K562 (cell line): ENCODE results near the gene AFF3. TPM values are rescaled to one million over a fixed set of nuclear protein-coding genes. Genes with fewer than 3 reads are reported as not detected.
A peak's percentile ranks its signal among the peaks of the same experiment; 100 is the strongest.

ENCODE experiments used
- ATAC-seq: fragments of 200-7000 bp; cut with Tn5 transposase; 3 replicates; pipeline ENCODE4 v1.9.1; 2020; ENCODE audit warnings: moderate library complexity
- BruUV-seq: library from RNA; stranded (reverse); fragments of 400-500 nt; replicated peaks from 2 replicates; lab custom pipeline; 2021; lab: Mats Ljungman, UMichigan
- CTCF ChIA-PET: fragments of 300-600 bp; formaldehyde crosslinking; extraction: SDS; loops from one replicate; lab custom pipeline; 2021; ENCODE audit warnings: low intra/inter-chr PET ratio; lab: Yijun Ruan, JAX
- POLR2A ChIA-PET: fragments of 300-600, 350-650 bp; sonication (Branson Sonifier 250); formaldehyde crosslinking; extraction: SDS; loops from one replicate; lab custom pipeline; 2021; ENCODE audit warnings: antibody characterized with exemption, inconsistent platforms; lab: Yijun Ruan, JAX
- DNase-seq, 4 experiments: peaks; one replicate each; pipeline versions ENCODE4 v3.0.0 to v3.0.0-alpha.2; 2011 to 2018; ENCODE audit warnings: low spot score in 3 of 4, mixed read lengths in 3 of 4; ENCODE audit errors: extremely low read depth in 1 of 4
- FAIRE-seq: peaks from 2 replicates; lab custom pipeline; 2011; peaks lifted over from hg19 to GRCh38; lab: Jason Lieb, UNC
- H2AFZ ChIP-seq: 2 replicates; pipeline ENCODE4 v1.6.0; 2011; ENCODE audit warnings: low read depth, low read length, control low read depth, inconsistent platforms
- H3K27ac ChIP-seq: fragments of 200-600 bp; 3 replicates; pipeline ENCODE4 v1.8.0; 2011; ENCODE audit warnings: low read depth, mild to moderate bottlenecking, control low read depth, inconsistent platforms, low read length, moderate library complexity, mixed read lengths; ENCODE audit errors: extremely low read depth
- H3K27me3 ChIP-seq, 2 experiments: fragments of 300-600 bp in 1 of 2; 2 replicates in 1 of 2; 3 replicates in 1 of 2; pipeline versions ENCODE4 v1.6.0 to v1.8.0; 2011; ENCODE audit warnings: inconsistent platforms in 2 of 2, low read length in 2 of 2, mild to moderate bottlenecking in 1 of 2, mixed read lengths in 1 of 2, moderate library complexity in 1 of 2; ENCODE audit not compliant: control insufficient read depth in 2 of 2, insufficient read depth in 2 of 2
- H3K36me3 ChIP-seq: fragments of 300-600 bp; 3 replicates; pipeline ENCODE4 v1.8.0; 2011; ENCODE audit warnings: mild to moderate bottlenecking, low read length, inconsistent platforms; ENCODE audit not compliant: control insufficient read depth, insufficient read depth
- H3K4me1 ChIP-seq, 2 experiments: fragments of 200-600 bp in 1 of 2; replicated peaks in 1 of 2; 2 replicates in 1 of 2; 3 replicates in 1 of 2; pipeline versions ENCODE4 v1.5.1 to v1.8.0; 2011; ENCODE audit warnings: inconsistent platforms in 2 of 2, low read length in 2 of 2, mild to moderate bottlenecking in 1 of 2, mixed read lengths in 1 of 2, moderate library complexity in 1 of 2; ENCODE audit not compliant: control insufficient read depth in 2 of 2, insufficient read depth in 2 of 2
- H3K4me2 ChIP-seq: 2 replicates; pipeline ENCODE4 v1.6.1; 2011; ENCODE audit warnings: low read length, control low read depth, inconsistent platforms, mixed read lengths; ENCODE audit not compliant: insufficient read depth
- H3K4me3 ChIP-seq: fragments of 200-600 bp; sonication (generic), shearing (Covaris generic); 2 replicates; pipeline ENCODE4 v1.5.1; 2016; ENCODE audit warnings: control low read depth, inconsistent platforms
- H3K79me2 ChIP-seq: fragments of 200-600 bp; 3 replicates; pipeline ENCODE4 v1.8.0; 2011; ENCODE audit warnings: low read length, inconsistent platforms; ENCODE audit not compliant: control insufficient read depth, insufficient read depth
- H3K9ac ChIP-seq, 2 experiments: 2 replicates each; pipeline versions ENCODE4 v1.6.0 to v1.6.1; 2011; ENCODE audit warnings: low read depth in 2 of 2, low read length in 2 of 2, control low read depth in 1 of 2, inconsistent platforms in 1 of 2, mild to moderate bottlenecking in 1 of 2, mixed read lengths in 1 of 2; ENCODE audit not compliant: insufficient read depth in 1 of 2
- H3K9me1 ChIP-seq: one replicate; pipeline ENCODE4 v1.6.0; 2011; ENCODE audit warnings: inconsistent platforms, mild to moderate bottlenecking, low read length, moderate library complexity; ENCODE audit not compliant: control insufficient read depth, insufficient read depth
- H3K9me3 ChIP-seq: replicated peaks from 2 replicates; pipeline ENCODE4 v1.5.1; 2011; ENCODE audit warnings: low read depth, low read length, inconsistent platforms; ENCODE audit not compliant: control insufficient read depth, insufficient read depth
- H4K20me1 ChIP-seq: replicated peaks from 2 replicates; pipeline ENCODE4 v1.6.1; 2011; ENCODE audit warnings: low read length, inconsistent platforms, mixed read lengths; ENCODE audit not compliant: control insufficient read depth, insufficient read depth
- CREM ChIP-seq: IDR thresholded peaks from 2 replicates; pipeline ENCODE4 v1.6.1; 2014; ENCODE audit warnings: antibody characterized with exemption, low read depth
- DEAF1 ChIP-seq: fragments of 450-650 bp; formaldehyde crosslinking; IDR thresholded peaks from 2 replicates; pipeline ENCODE4 v1.4.0; 2020; ENCODE audit warnings: mild to moderate bottlenecking, moderate library complexity
- IFI16 ChIP-seq: fragments of 250-450 bp; sonication (Bioruptor Pico); IDR thresholded peaks from 2 replicates; pipeline ENCODE4 v2.1.2; 2022; ENCODE audit warnings: mild to moderate bottlenecking, inconsistent platforms
- PCBP1 ChIP-seq: fragments of 200-400 bp; formaldehyde crosslinking; IDR thresholded peaks from 2 replicates; pipeline ENCODE4 v1.6.1; 2018; ENCODE audit warnings: mild to moderate bottlenecking, low read depth, low read length; ENCODE audit not compliant: poor library complexity, severe bottlenecking
- RAD21 ChIP-seq, 2 experiments: fragments of 250-450 bp in 1 of 2; fragments of 450-650 bp in 1 of 2; sonication (Bioruptor Pico) in 1 of 2; formaldehyde crosslinking in 1 of 2; IDR thresholded peaks in 1 of 2; conservative IDR thresholded peaks in 1 of 2; 2 replicates each; pipeline versions ENCODE4 v1.4.0 to v1.8.0; 2020 to 2022; ENCODE audit warnings: mild to moderate bottlenecking in 2 of 2, moderate library complexity in 1 of 2
- RCOR1 ChIP-seq, 2 experiments: IDR thresholded peaks; 2 replicates each; pipeline ENCODE4 v1.6.1; 2012; ENCODE audit warnings: low read depth in 2 of 2, low read length in 2 of 2, borderline replicate concordance in 1 of 2, improper control_type of control experiment in 1 of 2
- SMC3 ChIP-seq: conservative IDR thresholded peaks from 2 replicates; pipeline ENCODE4 v1.6.1; 2011; ENCODE audit warnings: low read depth, low read length, improper control_type of control experiment; ENCODE audit not compliant: insufficient read depth
- ZBTB7A ChIP-seq: IDR thresholded peaks from 2 replicates; pipeline ENCODE4 v1.6.1; 2011; ENCODE audit warnings: low read depth, mild to moderate bottlenecking, low read length, moderate library complexity, borderline replicate concordance; ENCODE audit not compliant: control insufficient read depth
- ZNF239 ChIP-seq: fragments of 250-450 bp; sonication (Bioruptor Pico); IDR thresholded peaks from 2 replicates; pipeline ENCODE4 v1.4.0; 2020; ENCODE audit warnings: mild to moderate bottlenecking
- ZNF280B ChIP-seq: fragments of 250-450 bp; sonication (Bioruptor Pico); IDR thresholded peaks from 2 replicates; pipeline ENCODE4 v1.5.1; 2021; ENCODE audit warnings: mild to moderate bottlenecking
- ZNF384 ChIP-seq: IDR thresholded peaks from 2 replicates; pipeline ENCODE4 v1.6.1; 2012; ENCODE audit warnings: low read depth, low read length, improper control_type of control experiment
- ZNF764 ChIP-seq: fragments of 250-450 bp; sonication (Bioruptor Pico); IDR thresholded peaks from 2 replicates; pipeline ENCODE4 v1.4.0; 2020; ENCODE audit warnings: low read depth, mild to moderate bottlenecking, moderate library complexity
- WGBS: fragments of 100-300 bp; shearing (Covaris generic); methylation state at CpG from one replicate; pipeline ENCODE4 v1.1.6; 2016; ENCODE audit warnings: low coverage, mixed read lengths; ENCODE audit not compliant: insufficient coverage; ENCODE audit errors: missing lambda C conversion rate; 5-methylcytosine and 5-hydroxymethylcytosine counted together
- in situ Hi-C: fragments of 300-500 bp; cut with MboI; formaldehyde crosslinking; loops from 4 replicates; pipeline ENCODE4 v1.15.0; 2018; ENCODE audit warnings: inconsistent platforms, mixed read lengths
- intact Hi-C: fragments of 100-400 bp; cut with micrococcal nuclease; formaldehyde crosslinking; loops from 2 replicates; pipeline ENCODE4 v1.14.2; 2022
- polyA plus RNA-seq, 8 experiments: library from polyadenylated mRNA; depleted of rRNA in 4 of 8; stranded (reverse) in 5 of 8; unstranded in 3 of 8; fragments of >200 nt; fragmentation: Nextera tagmentation in 2 of 8; fragmentation: Illumina TruSeq in 1 of 8; extraction: Ambion mirVana in 2 of 8; extraction: Trizol in 1 of 8; gene quantifications; 2 replicates each; pipeline versions ENCODE4 v1.2.1 to v1.2.3, GENCODE V29; 2011 to 2014; ENCODE audit warnings: inconsistent platforms in 1 of 8, missing spikeins in 1 of 8
- total RNA-seq, 7 experiments: library from RNA; depleted of rRNA in 6 of 7; stranded (reverse); fragments of >200 nt in 6 of 7; fragmentation: Illumina TruSeq in 2 of 7; extraction: Trizol in 2 of 7; gene quantifications; 2 replicates each; pipeline versions ENCODE4 v1.2.1 to v1.2.3, GENCODE V29; 2011 to 2021; ENCODE audit warnings: low replicate concordance in 1 of 7
- TF ChIP-seq, protein P1 (sequence below): fragments of 150-350 bp; conservative IDR thresholded peaks from 2 replicates; pipeline ENCODE4 v1.6.1; 2014; ENCODE audit warnings: low read length

AFF3 gene
- total and polyA plus RNA-seq, 9 of the 15 experiments (the other 6 are each of a cell fraction or from before 2014, with no cell fraction given) = 0.02 to 0.11 TPM; not detected in 7

DNA sequence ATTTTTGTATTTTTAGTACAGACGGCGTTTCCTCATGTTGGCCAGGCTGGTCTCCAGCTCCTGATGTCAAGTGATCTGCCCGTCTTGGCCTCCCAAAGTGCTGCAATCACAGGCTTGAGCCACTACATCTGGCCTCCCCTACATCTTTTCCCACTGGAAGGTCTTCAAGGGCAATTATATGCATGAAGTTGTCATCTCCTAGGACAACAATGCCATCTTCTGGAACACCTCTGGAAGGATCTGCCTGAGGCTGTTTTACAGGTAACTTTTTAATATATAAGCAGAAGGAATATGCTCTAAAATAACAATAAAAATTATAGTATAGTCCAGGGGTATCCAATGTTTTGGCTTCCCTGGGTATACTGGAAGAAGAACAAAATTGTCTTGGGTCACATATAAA lies 321.4 kb downstream of the AFF3 start:
- DNase-seq = peak in 1 of 4 experiments; percentile 45
- in situ Hi-C loops = loop anchor here (25.0 kb wide), 1 partner anchor 259 kb away; no protein-coding TSS in a partner anchor
- CTCF ChIA-PET = interaction anchor here (0.6 to 1.1 kb wide), 2 partner anchors 262 to 264 kb away, joined by 3 read pairs; no protein-coding TSS in a partner anchor
- TF ChIP-seq IFI16 (CRISPR knock-in tag) (no peak), ZBTB7A (no peak), DEAF1 (CRISPR knock-in tag) (peak; percentile 34; the same call in 1 of the 2 replicates), ZNF764 (CRISPR knock-in tag) (no peak), RCOR1 (IDR thresholded peaks at IDR 0.05; ENCODE audit: borderline replicate concordance in 1 of 2, low read depth in 2 of 2, low read length in 2 of 2) (no peak), CREM (no peak), ZNF239 (no peak), PCBP1 (no peak), ZNF280B (no peak), SMC3 (0 out of 2 replicates have a peak, but pooled peaks have one; percentile 11), RAD21 (CRISPR knock-in tag; conservative IDR thresholded peaks at IDR 0.05 in 1 of 2, IDR thresholded peaks at IDR 0.05 in 1 of 2) (peak; percentile 64 to 79), ZNF384 (no peak)
- TF ChIP-seq, protein P1, sequence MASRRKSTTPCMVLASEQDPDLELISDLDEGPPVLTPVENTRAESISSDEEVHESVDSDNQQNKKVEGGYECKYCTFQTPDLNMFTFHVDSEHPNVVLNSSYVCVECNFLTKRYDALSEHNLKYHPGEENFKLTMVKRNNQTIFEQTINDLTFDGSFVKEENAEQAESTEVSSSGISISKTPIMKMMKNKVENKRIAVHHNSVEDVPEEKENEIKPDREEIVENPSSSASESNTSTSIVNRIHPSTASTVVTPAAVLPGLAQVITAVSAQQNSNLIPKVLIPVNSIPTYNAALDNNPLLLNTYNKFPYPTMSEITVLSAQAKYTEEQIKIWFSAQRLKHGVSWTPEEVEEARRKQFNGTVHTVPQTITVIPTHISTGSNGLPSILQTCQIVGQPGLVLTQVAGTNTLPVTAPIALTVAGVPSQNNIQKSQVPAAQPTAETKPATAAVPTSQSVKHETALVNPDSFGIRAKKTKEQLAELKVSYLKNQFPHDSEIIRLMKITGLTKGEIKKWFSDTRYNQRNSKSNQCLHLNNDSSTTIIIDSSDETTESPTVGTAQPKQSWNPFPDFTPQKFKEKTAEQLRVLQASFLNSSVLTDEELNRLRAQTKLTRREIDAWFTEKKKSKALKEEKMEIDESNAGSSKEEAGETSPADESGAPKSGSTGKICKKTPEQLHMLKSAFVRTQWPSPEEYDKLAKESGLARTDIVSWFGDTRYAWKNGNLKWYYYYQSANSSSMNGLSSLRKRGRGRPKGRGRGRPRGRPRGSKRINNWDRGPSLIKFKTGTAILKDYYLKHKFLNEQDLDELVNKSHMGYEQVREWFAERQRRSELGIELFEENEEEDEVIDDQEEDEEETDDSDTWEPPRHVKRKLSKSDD = no peak

More for the DNA sequence above, 321.4 kb downstream of the AFF3 start:
- H3K36me3 ChIP-seq = no peaks in the 10 kb centered on the region
- POLR2A ChIA-PET = no interaction called here
- no peak overlapping the region for H3K9ac ChIP-seq
- no peaks in the 10 kb centered on the region for H3K9me1 ChIP-seq
- H3K79me2 ChIP-seq = no peaks in the 10 kb centered on the region
- H3K9me3 ChIP-seq = no peaks in the 10 kb centered on the region
- no peaks in the 10 kb centered on the region for H4K20me1 ChIP-seq
- ATAC-seq = peak; percentile 47; the same call in 1 of the 3 replicates
- H2AFZ ChIP-seq = no peak overlapping the region
- H3K4me3 ChIP-seq = no peak overlapping the region
- H3K4me2 ChIP-seq = no peak overlapping the region
- H3K4me1 ChIP-seq = no peaks in the 10 kb centered on the region
- H3K27me3 ChIP-seq = peaks cover 7 to 20% of the 10 kb centered on the region in 2 experiments; a peak in 4 of 5 replicates
- FAIRE-seq = no peak
- 27% methylated on average over 3 of the region's 3 CpGs for WGBS
- no TSS peak for BruUV-seq
- intact Hi-C loops = loop anchor here (1.0 to 10.0 kb wide), 3 partner anchors 96 to 424 kb away; no protein-coding TSS in a partner anchor
- no peak overlapping the region for H3K27ac ChIP-seq
